Measurements from ENCODE around the gene KRT37. TPM values are rescaled to one million over a fixed set of nuclear protein-coding genes. Genes with fewer than 3 reads are reported as not detected.

Gene KRT37
- total RNA-seq, 1 experiment from 2014 or later: 3.2 TPM

DNA sequence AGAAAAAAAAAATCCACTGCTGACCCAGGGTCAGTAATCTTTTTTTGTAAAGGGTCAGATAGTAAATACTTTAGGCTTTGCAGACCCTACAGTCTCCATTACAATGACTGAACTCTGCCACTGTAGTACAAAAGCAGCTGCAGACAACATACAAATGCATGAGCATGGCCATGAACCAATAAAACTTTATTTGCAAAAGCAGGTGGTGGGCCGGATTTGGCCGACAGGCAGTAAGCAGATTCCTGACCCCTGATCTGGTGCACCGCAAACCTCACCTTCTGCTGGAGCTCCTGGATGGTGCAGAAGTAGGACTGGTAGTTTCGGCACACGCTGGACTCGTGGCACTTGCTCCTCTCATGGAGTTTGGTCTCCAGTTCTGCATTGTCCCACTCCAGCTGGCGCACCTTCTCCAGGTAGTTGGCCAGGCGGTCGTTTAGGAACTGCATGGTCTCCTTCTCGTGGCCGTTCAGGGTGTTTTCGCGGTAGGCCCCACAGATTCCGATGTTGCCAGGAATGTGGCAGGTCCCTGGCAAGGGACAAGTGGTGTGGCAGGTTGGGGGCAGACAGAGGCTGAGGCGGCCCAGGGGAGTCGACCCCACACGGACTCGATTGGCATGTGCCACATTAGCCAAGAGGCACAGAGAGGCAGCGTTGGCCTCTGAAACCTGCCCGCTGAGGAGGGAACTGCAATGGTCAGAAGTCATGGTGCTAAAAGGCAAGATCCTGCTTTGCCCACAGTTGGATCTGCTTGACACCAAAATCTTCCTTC lies 13.1 kb downstream of the KRT37 start:
- no peak overlapping the region for H3K27ac ChIP-seq (ENCODE audit: low read length)
- no peaks in the 10 kb centered on the region for H3K9me3 ChIP-seq (ENCODE audit: low read length)
- H4K20me1 ChIP-seq (ENCODE audit: low read length): no peaks in the 10 kb centered on the region
- no peaks in the 10 kb centered on the region for H3K27me3 ChIP-seq (ENCODE audit: low read length)
- H3K4me3 ChIP-seq (ENCODE audit: low read length): no peak overlapping the region
- intact Hi-C loops (cut with micrococcal nuclease): no loop called here
- no peaks in the 10 kb centered on the region for H3K79me2 ChIP-seq (ENCODE audit: low read length)
- BruUV-seq (replicated peaks): no TSS peak
- no peak for DNase-seq
- H3K9ac ChIP-seq (ENCODE audit: low read length): no peak overlapping the region
- TF ChIP-seq EZH2 (IDR thresholded peaks at IDR 0.05; ENCODE audit: low read length, unreplicated experiment) (no peak), EZH2phosphoT487 (IDR thresholded peaks at IDR 0.05; ENCODE audit: borderline replicate concordance, low read length) (no peak)
- TF ChIP-seq, protein P1, sequence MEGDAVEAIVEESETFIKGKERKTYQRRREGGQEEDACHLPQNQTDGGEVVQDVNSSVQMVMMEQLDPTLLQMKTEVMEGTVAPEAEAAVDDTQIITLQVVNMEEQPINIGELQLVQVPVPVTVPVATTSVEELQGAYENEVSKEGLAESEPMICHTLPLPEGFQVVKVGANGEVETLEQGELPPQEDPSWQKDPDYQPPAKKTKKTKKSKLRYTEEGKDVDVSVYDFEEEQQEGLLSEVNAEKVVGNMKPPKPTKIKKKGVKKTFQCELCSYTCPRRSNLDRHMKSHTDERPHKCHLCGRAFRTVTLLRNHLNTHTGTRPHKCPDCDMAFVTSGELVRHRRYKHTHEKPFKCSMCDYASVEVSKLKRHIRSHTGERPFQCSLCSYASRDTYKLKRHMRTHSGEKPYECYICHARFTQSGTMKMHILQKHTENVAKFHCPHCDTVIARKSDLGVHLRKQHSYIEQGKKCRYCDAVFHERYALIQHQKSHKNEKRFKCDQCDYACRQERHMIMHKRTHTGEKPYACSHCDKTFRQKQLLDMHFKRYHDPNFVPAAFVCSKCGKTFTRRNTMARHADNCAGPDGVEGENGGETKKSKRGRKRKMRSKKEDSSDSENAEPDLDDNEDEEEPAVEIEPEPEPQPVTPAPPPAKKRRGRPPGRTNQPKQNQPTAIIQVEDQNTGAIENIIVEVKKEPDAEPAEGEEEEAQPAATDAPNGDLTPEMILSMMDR (conservative IDR thresholded peaks at IDR 0.05; ENCODE audit: low read depth, low read length): no peak
- POLR2A ChIA-PET (ENCODE audit: unreplicated experiment): no interaction called here
- peaks cover 6% of the 10 kb centered on the region; the same call in 1 of the 2 replicates for H3K4me1 ChIP-seq (ENCODE audit: insufficient read depth, low read length)
- H2AFZ ChIP-seq (ENCODE audit: low read length): no peak overlapping the region
- H3K36me3 ChIP-seq (ENCODE audit: low read depth, low read length): no peaks in the 10 kb centered on the region
- H3K9me2 ChIP-seq (replicated peaks; ENCODE audit: low read length): no peaks in the 10 kb centered on the region
- ATAC-seq: no peak
- H3F3A ChIP-seq (ENCODE audit: low read length, unreplicated experiment): no peaks in the 10 kb centered on the region
- no peak overlapping the region for H3K4me2 ChIP-seq (ENCODE audit: low read length)
- CTCF ChIA-PET: interaction anchor here (0.6 kb wide), 1 partner anchor 796 kb away, joined by 6 read pairs; no protein-coding TSS in a partner anchor

DNA sequence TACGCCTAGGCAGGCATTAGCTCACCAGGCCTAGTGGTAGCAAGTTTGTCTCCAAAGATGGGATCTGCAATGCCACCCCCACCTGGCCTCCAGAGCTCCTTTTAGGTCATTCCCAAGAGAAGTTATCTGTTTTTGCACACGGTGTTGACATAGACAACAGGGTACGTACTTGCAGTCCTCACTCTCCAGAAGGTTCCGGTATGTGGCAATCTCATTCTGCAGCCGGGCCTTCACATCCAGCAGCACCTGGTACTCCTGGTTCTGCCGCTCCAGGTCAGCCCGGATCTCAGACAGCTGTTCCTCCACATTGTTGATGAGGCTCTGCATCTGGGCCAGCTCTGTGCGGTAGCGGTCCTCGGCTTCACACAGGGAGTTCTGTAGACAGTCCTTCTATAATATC lies 17.2 kb downstream of the KRT37 start:
- no peak overlapping the region for H3K27ac ChIP-seq (ENCODE audit: low read length)
- H4K20me1 ChIP-seq (ENCODE audit: low read length): no peaks in the 10 kb centered on the region
- no peaks in the 10 kb centered on the region for H3K36me3 ChIP-seq (ENCODE audit: low read depth, low read length)
- CTCF ChIA-PET: no interaction called here
- no peaks in the 10 kb centered on the region for H3K9me3 ChIP-seq (ENCODE audit: low read length)
- no peak overlapping the region for H3K4me2 ChIP-seq (ENCODE audit: low read length)
- BruUV-seq (replicated peaks): no TSS peak
- H3K9ac ChIP-seq (ENCODE audit: low read length): no peak overlapping the region
- no peak overlapping the region for H3K4me3 ChIP-seq (ENCODE audit: low read length)
- no peaks in the 10 kb centered on the region for H3K79me2 ChIP-seq (ENCODE audit: low read length)
- peaks cover 3% of the 10 kb centered on the region for H3F3A ChIP-seq (ENCODE audit: low read length, unreplicated experiment)
- H3K27me3 ChIP-seq (ENCODE audit: low read length): no peaks in the 10 kb centered on the region
- POLR2A ChIA-PET (ENCODE audit: unreplicated experiment): interaction anchor here (0.6 kb wide), 1 partner anchor 115 kb away, joined by 3 read pairs; no protein-coding TSS in a partner anchor
- no peak overlapping the region for H2AFZ ChIP-seq (ENCODE audit: low read length)
- peaks cover 38% of the 10 kb centered on the region for H3K4me1 ChIP-seq (ENCODE audit: insufficient read depth, low read length)
- no peak for TF ChIP-seq EZH2 (IDR thresholded peaks at IDR 0.05; ENCODE audit: low read length, unreplicated experiment)
- TF ChIP-seq, protein P1 (conservative IDR thresholded peaks at IDR 0.05; ENCODE audit: low read depth, low read length): no peak
- no peak for TF ChIP-seq EZH2phosphoT487 (IDR thresholded peaks at IDR 0.05; ENCODE audit: borderline replicate concordance, low read length)
- DNase-seq: no peak
- ATAC-seq: no peak
- no peaks in the 10 kb centered on the region for H3K9me2 ChIP-seq (replicated peaks; ENCODE audit: low read length)
- intact Hi-C loops (cut with micrococcal nuclease): loop anchor here (10.0 kb wide), 2 partner anchors 118 to 238 kb away; partner anchors contain the start of gene KRT19

DNA sequence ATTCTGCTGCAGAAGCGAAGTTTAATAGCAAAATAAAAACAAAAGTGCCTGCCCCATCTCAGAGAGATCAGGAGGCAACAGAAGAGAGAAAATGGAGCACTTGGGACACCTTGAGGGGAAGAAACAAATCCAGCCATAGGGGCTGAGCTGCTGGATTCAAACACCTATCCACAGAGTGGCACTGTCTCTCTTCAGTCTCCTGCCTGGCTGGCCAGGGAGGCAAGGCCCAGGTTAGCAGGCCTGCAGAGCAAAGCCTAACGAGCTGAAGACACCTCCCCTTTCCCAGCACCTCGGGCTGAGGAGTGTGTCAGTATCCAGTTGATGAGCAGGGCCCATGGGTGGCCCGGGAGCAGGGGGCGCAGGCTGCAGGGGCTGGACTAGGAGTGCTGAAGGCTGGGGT lies 18.2 kb downstream of the KRT37 start:
- peaks cover 42% of the 10 kb centered on the region for H3K4me1 ChIP-seq (ENCODE audit: insufficient read depth, low read length)
- no TSS peak for BruUV-seq (replicated peaks)
- peaks cover 3% of the 10 kb centered on the region for H3F3A ChIP-seq (ENCODE audit: low read length, unreplicated experiment)
- no peaks in the 10 kb centered on the region for H4K20me1 ChIP-seq (ENCODE audit: low read length)
- no peak overlapping the region for H2AFZ ChIP-seq (ENCODE audit: low read length)
- H3K36me3 ChIP-seq (ENCODE audit: low read depth, low read length): no peaks in the 10 kb centered on the region
- no peak overlapping the region for H3K4me3 ChIP-seq (ENCODE audit: low read length)
- no peak overlapping the region for H3K4me2 ChIP-seq (ENCODE audit: low read length)
- peak; percentile 34; the same call in 1 of the 2 replicates for ATAC-seq
- intact Hi-C loops (cut with micrococcal nuclease): loop anchor here (10.0 kb wide), 2 partner anchors 119 to 239 kb away; partner anchors contain the start of gene KRT19
- no peaks in the 10 kb centered on the region for H3K27me3 ChIP-seq (ENCODE audit: low read length)
- H3K9me3 ChIP-seq (ENCODE audit: low read length): no peaks in the 10 kb centered on the region
- no peak for TF ChIP-seq EZH2phosphoT487 (IDR thresholded peaks at IDR 0.05; ENCODE audit: borderline replicate concordance, low read length)
- no peak for TF ChIP-seq EZH2 (IDR thresholded peaks at IDR 0.05; ENCODE audit: low read length, unreplicated experiment)
- TF ChIP-seq, protein P1 (conservative IDR thresholded peaks at IDR 0.05; ENCODE audit: low read depth, low read length): no peak; the same call in 1 of the 2 replicates
- DNase-seq: peak; percentile 52
- ChIA-PET POLR2A (ENCODE audit: unreplicated experiment) (no interaction called here), CTCF (interaction anchor here (1.0 kb wide), 2 partner anchors 242 to 257 kb away, joined by 3 read pairs; no protein-coding TSS in a partner anchor)
- no peak overlapping the region for H3K27ac ChIP-seq (ENCODE audit: low read length)
- no peaks in the 10 kb centered on the region for H3K79me2 ChIP-seq (ENCODE audit: low read length)
- no peak overlapping the region for H3K9ac ChIP-seq (ENCODE audit: low read length)
- no peaks in the 10 kb centered on the region for H3K9me2 ChIP-seq (replicated peaks; ENCODE audit: low read length)

Measured in PC-3 (cell line).